Measurements from ENCODE around the gene DLG2.

The DLG2 gene

GRCh38 chr11:84806354-84806753 lies 820.8 kb downstream of the DLG2 start:
- peaks cover 7% of the 10 kb centered on the region for H3K36me3 Mint-ChIP-seq (ENCODE audit: low read depth)
- no peak overlapping the region for H3K4me3 Mint-ChIP-seq
- H3K27me3 Mint-ChIP-seq (ENCODE audit: low read depth, poor library complexity) = peaks cover 4% of the 10 kb centered on the region
- H3K4me1 Mint-ChIP-seq = no peaks in the 10 kb centered on the region
- H3K9me3 Mint-ChIP-seq = peaks cover 36% of the 10 kb centered on the region
- no peak overlapping the region for H3K27ac Mint-ChIP-seq
- no peak for DNase-seq
- no peak for TF ChIP-seq CTCF (IDR thresholded peaks at IDR 0.05)

DNA sequence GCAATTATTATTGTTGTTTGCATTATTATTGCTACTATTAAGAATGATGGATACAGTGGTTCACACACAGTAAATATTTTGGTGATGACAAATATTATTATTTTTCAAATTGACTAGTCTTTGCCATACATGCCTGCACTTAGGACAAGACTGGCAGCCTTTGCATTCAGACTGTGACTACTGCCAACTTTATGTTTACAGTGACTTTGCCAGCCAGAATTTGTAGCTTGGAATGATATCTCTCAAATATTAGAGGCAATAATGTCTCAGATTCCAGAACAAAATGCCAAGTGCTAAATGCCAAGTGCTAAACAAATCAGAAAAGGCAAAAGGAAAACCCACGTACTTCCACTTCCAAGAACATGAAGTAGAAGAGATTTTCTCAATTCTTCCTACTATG lies 823.1 kb downstream of the DLG2 start:
- no peak for DNase-seq
- no peak for TF ChIP-seq CTCF (IDR thresholded peaks at IDR 0.05)
- no peaks in the 10 kb centered on the region for H3K4me1 Mint-ChIP-seq
- H3K4me3 Mint-ChIP-seq = no peak overlapping the region
- H3K9me3 Mint-ChIP-seq = peaks cover 36% of the 10 kb centered on the region
- H3K36me3 Mint-ChIP-seq (ENCODE audit: low read depth) = peaks cover 7% of the 10 kb centered on the region
- peaks cover 6% of the 10 kb centered on the region for H3K27me3 Mint-ChIP-seq (ENCODE audit: low read depth, poor library complexity)
- H3K27ac Mint-ChIP-seq = no peak overlapping the region

GRCh38 chr11:84800755-84801346 lies 826.3 kb downstream of the DLG2 start:
- DNase-seq = no peak
- H3K9me3 Mint-ChIP-seq = peaks cover 13% of the 10 kb centered on the region
- H3K4me1 Mint-ChIP-seq = no peaks in the 10 kb centered on the region
- peaks cover 6% of the 10 kb centered on the region for H3K27me3 Mint-ChIP-seq (ENCODE audit: low read depth, poor library complexity)
- H3K27ac Mint-ChIP-seq = no peak overlapping the region
- peaks cover 2% of the 10 kb centered on the region for H3K36me3 Mint-ChIP-seq (ENCODE audit: low read depth)
- peak; percentile 38 for TF ChIP-seq CTCF (IDR thresholded peaks at IDR 0.05)
- no peak overlapping the region for H3K4me3 Mint-ChIP-seq

- Mint-ChIP-seq H3K4me3 (no peak overlapping the region), H3K9me3 (no peaks in the 10 kb centered on the region), H3K27me3 (ENCODE audit: low read depth, poor library complexity) (peaks cover 6% of the 10 kb centered on the region), H3K36me3 (ENCODE audit: low read depth) (no peaks in the 10 kb centered on the region), H3K4me1 (no peaks in the 10 kb centered on the region), H3K27ac (no peak overlapping the region)
- DNase-seq = no peak
- no peak for TF ChIP-seq CTCF (IDR thresholded peaks at IDR 0.05)
Measured at GRCh38 chr11:84799112-84799511, 828.0 kb downstream of the DLG2 start.

- H3K36me3 Mint-ChIP-seq (ENCODE audit: low read depth) = no peaks in the 10 kb centered on the region
- no peaks in the 10 kb centered on the region for H3K4me1 Mint-ChIP-seq
- H3K4me3 Mint-ChIP-seq = no peak overlapping the region
- no peaks in the 10 kb centered on the region for H3K27me3 Mint-ChIP-seq (ENCODE audit: low read depth, poor library complexity)
- H3K27ac Mint-ChIP-seq = no peak overlapping the region
- H3K9me3 Mint-ChIP-seq = no peaks in the 10 kb centered on the region
- DNase-seq = no peak
- no peak for TF ChIP-seq CTCF (IDR thresholded peaks at IDR 0.05)
Measured at GRCh38 chr11:84795698-84796097, 831.4 kb downstream of the DLG2 start.

DNA sequence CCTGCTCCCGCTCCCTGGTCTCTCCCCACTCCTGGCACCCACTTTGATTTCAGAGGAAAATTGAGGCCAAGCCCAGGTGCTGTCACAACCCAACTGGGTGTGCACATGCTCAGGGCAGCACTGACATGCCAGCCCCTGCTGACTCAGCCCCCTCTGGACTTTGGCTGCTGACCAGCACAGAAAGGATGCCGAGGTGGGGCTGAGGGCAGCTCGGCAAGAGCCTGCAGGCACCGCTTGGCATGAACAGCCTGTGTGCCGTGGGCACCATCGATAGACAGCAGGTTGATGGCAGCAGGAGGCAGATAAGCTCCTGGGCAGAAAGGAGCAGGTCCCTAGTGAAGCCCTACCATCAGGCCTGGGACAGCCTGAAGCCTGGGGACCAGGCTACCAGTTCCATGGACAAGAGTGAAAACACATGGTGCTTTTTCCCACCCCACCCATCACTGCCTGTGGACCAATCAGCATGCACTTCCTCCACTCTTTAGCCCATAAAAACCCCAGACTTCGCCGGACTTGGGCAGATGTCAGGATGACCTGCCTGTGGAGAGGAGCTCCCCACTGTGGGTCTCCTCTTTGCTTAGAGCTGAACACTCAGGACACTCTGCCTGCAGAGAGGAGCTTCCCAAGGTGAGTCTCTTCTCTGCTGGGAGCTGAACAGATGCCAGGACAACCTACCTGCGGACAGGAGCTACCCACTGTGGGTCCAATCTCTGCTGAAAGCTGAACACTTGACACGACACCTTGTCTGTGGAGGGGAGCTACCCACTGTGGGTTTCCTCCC lies 832.3 kb downstream of the DLG2 start:
- DNase-seq = no peak
- no peaks in the 10 kb centered on the region for H3K9me3 Mint-ChIP-seq

More for the DNA sequence above, 832.3 kb downstream of the DLG2 start:
- Mint-ChIP-seq H3K36me3 (ENCODE audit: low read depth) (no peaks in the 10 kb centered on the region), H3K27me3 (ENCODE audit: low read depth, poor library complexity) (no peaks in the 10 kb centered on the region), H3K27ac (no peak overlapping the region), H3K4me3 (no peak overlapping the region), H3K4me1 (no peaks in the 10 kb centered on the region)
- no peak for TF ChIP-seq CTCF (IDR thresholded peaks at IDR 0.05)

All from nephron progenitor cell (in vitro differentiated cells).